Glutamatergic neuron (in vitro differentiated cells): Measurements from ENCODE around the gene MAST2. TPM values are rescaled to one million over a fixed set of nuclear protein-coding genes. Genes with fewer than 3 reads are reported as not detected.
"Not testable (repeated sequence)": the region's sequence is repeated elsewhere in the genome, so short reads cannot be mapped to it uniquely, and the experiment has no call there.

ENCODE experiments used
- DNase-seq: peaks from one replicate; pipeline ENCODE4 v3.0.0; 2022
- H3K27ac Mint-ChIP-seq: one replicate; pipeline ENCODE4 v1.8.0; 2020; ENCODE audit warnings: mild to moderate bottlenecking, mixed read lengths, inconsistent platforms; ENCODE audit not compliant: unreplicated experiment
- H3K27me3 Mint-ChIP-seq: one replicate; pipeline ENCODE4 v1.8.0; 2020; ENCODE audit warnings: mild to moderate bottlenecking, moderate library complexity, mixed read lengths, inconsistent platforms; ENCODE audit not compliant: unreplicated experiment
- H3K36me3 Mint-ChIP-seq: one replicate; pipeline ENCODE4 v1.8.0; 2020; ENCODE audit warnings: mild to moderate bottlenecking, mixed read lengths, inconsistent platforms; ENCODE audit not compliant: unreplicated experiment
- H3K4me1 Mint-ChIP-seq: one replicate; pipeline ENCODE4 v1.8.0; 2020; ENCODE audit warnings: mild to moderate bottlenecking, low read depth, mixed read lengths, inconsistent platforms; ENCODE audit not compliant: unreplicated experiment
- H3K4me3 Mint-ChIP-seq: one replicate; pipeline ENCODE4 v1.8.0; 2020; ENCODE audit warnings: mild to moderate bottlenecking, mixed read lengths, inconsistent platforms; ENCODE audit not compliant: unreplicated experiment
- H3K9me3 Mint-ChIP-seq: one replicate; pipeline ENCODE4 v1.8.0; 2020; ENCODE audit warnings: mild to moderate bottlenecking, moderate library complexity, mixed read lengths, inconsistent platforms; ENCODE audit not compliant: unreplicated experiment
- total RNA-seq: library from RNA; stranded (reverse); fragmentation: NEBNext Ultra II Directional; extraction: Animal tissue kit (Norgen Biotek cat#: 25700); gene quantifications from one replicate; pipeline ENCODE4 v1.2.1, GENCODE V29; 2021; ENCODE audit not compliant: unreplicated experiment
- TF ChIP-seq, protein P1 (sequence below): fragments of 200-600 bp; sonication (generic); IDR thresholded peaks from one replicate; pipeline ENCODE4 v1.5.0; 2021; ENCODE audit not compliant: partially characterized antibody, unreplicated experiment

MAST2 gene
- total RNA-seq, 1 donor from 2014 or later = 95.1 TPM

DNA sequence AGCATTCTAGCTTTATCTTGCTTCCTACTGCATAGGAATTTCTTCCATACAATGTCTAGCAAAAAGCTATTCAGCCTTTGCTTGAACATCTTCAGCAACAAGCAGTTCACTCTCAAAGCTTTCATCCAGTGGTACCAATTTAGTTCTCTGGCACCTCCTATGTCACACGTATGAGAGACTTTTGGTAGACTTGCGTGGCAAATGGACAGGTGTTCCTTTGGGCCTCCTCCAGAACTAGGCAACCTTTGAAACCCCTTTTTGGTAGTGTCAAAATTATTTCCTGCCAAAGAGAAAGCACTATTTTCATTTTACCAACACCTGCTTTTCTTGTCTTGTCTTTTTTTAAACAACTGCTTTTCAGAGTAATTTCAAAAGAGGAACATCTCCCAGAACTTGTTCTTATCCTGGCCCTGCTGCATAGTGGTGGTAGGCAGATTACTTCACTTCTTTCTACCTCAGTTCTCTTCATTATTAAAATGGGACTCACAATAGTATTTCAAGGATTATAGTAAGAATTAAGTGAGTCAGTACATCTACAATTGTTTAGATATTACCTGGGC is 122.4 kb downstream of the MAST2 start:
- H3K4me3 Mint-ChIP-seq = peak overlapping the region; percentile 58
- peak overlapping the region; percentile 13 for H3K27ac Mint-ChIP-seq
- peaks cover 4% of the 10 kb centered on the region for H3K9me3 Mint-ChIP-seq

DNA sequence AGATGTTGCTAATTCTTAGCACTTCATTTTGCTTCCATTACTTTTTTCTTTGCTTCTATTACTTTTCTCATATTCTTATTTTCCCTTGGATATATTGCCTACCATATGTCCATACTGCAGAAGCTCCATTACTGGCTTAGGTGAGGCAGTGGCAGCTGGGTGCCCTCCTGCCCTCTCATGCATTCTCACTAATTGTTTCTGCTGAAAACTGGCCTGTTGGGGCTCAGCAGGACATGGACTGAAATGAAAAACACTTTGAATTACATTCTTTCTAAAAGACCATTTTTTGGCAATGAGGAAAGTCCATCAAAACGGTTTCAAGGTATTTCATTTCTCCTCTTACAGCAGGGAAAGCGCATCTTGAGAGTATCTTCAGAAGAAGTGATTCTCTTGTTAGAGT is 122.9 kb downstream of the MAST2 start:
- DNase-seq = no peak
- no peaks in the 10 kb centered on the region for H3K27me3 Mint-ChIP-seq
- peaks cover 32% of the 10 kb centered on the region for H3K4me1 Mint-ChIP-seq
- peaks cover 4% of the 10 kb centered on the region for H3K36me3 Mint-ChIP-seq
- TF ChIP-seq, protein P1, sequence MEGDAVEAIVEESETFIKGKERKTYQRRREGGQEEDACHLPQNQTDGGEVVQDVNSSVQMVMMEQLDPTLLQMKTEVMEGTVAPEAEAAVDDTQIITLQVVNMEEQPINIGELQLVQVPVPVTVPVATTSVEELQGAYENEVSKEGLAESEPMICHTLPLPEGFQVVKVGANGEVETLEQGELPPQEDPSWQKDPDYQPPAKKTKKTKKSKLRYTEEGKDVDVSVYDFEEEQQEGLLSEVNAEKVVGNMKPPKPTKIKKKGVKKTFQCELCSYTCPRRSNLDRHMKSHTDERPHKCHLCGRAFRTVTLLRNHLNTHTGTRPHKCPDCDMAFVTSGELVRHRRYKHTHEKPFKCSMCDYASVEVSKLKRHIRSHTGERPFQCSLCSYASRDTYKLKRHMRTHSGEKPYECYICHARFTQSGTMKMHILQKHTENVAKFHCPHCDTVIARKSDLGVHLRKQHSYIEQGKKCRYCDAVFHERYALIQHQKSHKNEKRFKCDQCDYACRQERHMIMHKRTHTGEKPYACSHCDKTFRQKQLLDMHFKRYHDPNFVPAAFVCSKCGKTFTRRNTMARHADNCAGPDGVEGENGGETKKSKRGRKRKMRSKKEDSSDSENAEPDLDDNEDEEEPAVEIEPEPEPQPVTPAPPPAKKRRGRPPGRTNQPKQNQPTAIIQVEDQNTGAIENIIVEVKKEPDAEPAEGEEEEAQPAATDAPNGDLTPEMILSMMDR = no peak
- H3K4me3 Mint-ChIP-seq = peak overlapping the region; percentile 58
- H3K27ac Mint-ChIP-seq = peak overlapping the region; percentile 13
- peaks cover 4% of the 10 kb centered on the region for H3K9me3 Mint-ChIP-seq

More for the DNA sequence above, 122.4 kb downstream of the MAST2 start:
- H3K4me1 Mint-ChIP-seq = peaks cover 32% of the 10 kb centered on the region
- peaks cover 4% of the 10 kb centered on the region for H3K36me3 Mint-ChIP-seq
- no peaks in the 10 kb centered on the region for H3K27me3 Mint-ChIP-seq
- TF ChIP-seq, protein P1 = no peak
- no peak for DNase-seq

DNA sequence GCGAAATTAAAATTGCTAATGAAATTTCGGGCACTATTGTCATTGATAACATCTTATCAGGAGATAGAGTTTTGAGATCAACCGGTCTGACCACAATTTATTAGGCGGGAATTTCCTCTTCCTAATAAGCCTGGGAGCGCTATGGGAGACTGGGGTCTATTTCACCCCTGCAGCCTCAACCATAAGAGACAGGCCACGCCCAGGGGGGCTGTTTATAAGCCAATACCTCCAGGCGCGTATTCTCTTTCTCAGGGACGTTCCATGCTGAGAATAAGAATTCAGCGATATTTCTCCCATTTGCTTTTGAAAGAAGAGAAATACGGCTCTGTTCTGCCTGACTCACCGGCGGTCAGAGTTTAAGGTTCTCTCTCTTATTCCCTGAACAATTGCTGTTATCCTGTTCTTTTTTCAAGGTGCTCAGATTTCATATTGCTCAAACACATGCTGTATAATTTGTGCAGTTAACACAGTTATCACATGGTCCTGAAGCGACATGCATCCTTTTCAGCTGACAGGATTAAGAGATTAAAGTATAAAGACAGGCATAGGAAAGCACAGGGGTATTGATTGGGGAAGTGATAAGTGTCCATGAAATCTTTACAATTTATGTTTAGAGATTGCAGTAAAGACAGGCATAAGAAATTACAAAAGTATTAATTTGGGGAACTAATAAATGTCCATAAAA is 124.0 kb downstream of the MAST2 start:
- H3K27me3 Mint-ChIP-seq, H3K36me3 Mint-ChIP-seq, H3K27ac Mint-ChIP-seq, H3K9me3 Mint-ChIP-seq: not testable (repeated sequence)
- H3K4me1 Mint-ChIP-seq = peaks cover 32% of the 10 kb centered on the region
- DNase-seq = peak; percentile 19
- H3K4me3 Mint-ChIP-seq = peak overlapping the region; percentile 58

GRCh38 chr1:45928486-45929205 is 125.2 kb downstream of the MAST2 start:
- H3K4me3 Mint-ChIP-seq = no peak overlapping the region
- TF ChIP-seq, protein P1 = no peak
- H3K27ac Mint-ChIP-seq = no peak overlapping the region
- peaks cover 6% of the 10 kb centered on the region for H3K9me3 Mint-ChIP-seq
- no peak for DNase-seq
- no peaks in the 10 kb centered on the region for H3K27me3 Mint-ChIP-seq
- H3K4me1 Mint-ChIP-seq = peaks cover 32% of the 10 kb centered on the region
- H3K36me3 Mint-ChIP-seq = no peaks in the 10 kb centered on the region

DNA sequence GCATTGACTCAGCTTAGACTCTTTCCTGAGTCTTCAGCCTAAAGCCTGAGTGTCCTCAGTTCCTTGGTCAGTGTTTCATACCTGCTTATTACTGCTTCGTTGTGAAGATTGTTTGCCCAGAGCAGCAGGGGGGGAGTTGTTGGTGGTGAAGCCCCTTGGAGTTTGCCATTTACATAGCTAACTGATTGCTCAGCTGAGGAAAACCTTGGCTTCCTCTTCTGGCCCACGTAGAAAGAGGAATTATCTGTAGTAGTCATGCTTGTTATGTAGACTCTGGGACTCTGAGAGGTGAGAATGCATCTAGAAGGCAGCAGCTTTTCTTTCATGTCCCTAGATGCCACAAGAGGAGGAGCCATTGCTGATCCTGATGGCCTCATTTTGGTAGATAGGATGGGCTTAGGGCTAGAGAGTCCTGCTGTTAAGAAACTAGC is 125.9 kb downstream of the MAST2 start:
- no peak for DNase-seq
- TF ChIP-seq, protein P1 = no peak
- peaks cover 6% of the 10 kb centered on the region for H3K9me3 Mint-ChIP-seq
- peak overlapping the region; percentile 1 for H3K27ac Mint-ChIP-seq
- H3K4me1 Mint-ChIP-seq = peaks cover 32% of the 10 kb centered on the region
- H3K36me3 Mint-ChIP-seq = no peaks in the 10 kb centered on the region
- H3K27me3 Mint-ChIP-seq = no peaks in the 10 kb centered on the region
- no peak overlapping the region for H3K4me3 Mint-ChIP-seq
